Lung (tissue), 12 donors: ENCODE results near the gene ERC2. TPM values are rescaled to one million over a fixed set of nuclear protein-coding genes. Genes with fewer than 3 reads are reported as not detected.

ENCODE experiments used
- ATAC-seq: fragments of 200-7000 bp; cut with Tn5 transposase; one replicate; pipeline ENCODE4 v1.9.1; 2020; ENCODE audit warnings: moderate number of reproducible peaks; ENCODE audit not compliant: insufficient read depth, low FRiP score
- DNase-seq, 3 donors: peaks; one replicate each; pipeline ENCODE4 v3.0.0-alpha.2; 2013 to 2017
- H3K27ac ChIP-seq, 2 donors: one replicate each; pipeline ENCODE4 v1.5.1; 2013; ENCODE audit warnings: mild to moderate bottlenecking in 2 of 2, moderate library complexity in 2 of 2, control low read depth in 1 of 2, inconsistent platforms in 1 of 2, low read depth in 1 of 2, low read length in 1 of 2
- H3K27me3 ChIP-seq, 3 donors: one replicate each; pipeline ENCODE4 v1.5.1; 2013; ENCODE audit warnings: low read length in 2 of 3; ENCODE audit not compliant: control insufficient read depth in 3 of 3, insufficient read depth in 3 of 3
- H3K36me3 ChIP-seq, 4 donors: one replicate each; pipeline ENCODE4 v1.5.1; 2013; ENCODE audit warnings: low read length in 4 of 4, mild to moderate bottlenecking in 1 of 4, moderate library complexity in 1 of 4; ENCODE audit not compliant: control insufficient read depth in 4 of 4, insufficient read depth in 4 of 4
- H3K4me1 ChIP-seq, 5 donors: one replicate each; pipeline ENCODE4 v1.5.1; 2013; ENCODE audit warnings: low read length in 5 of 5, mild to moderate bottlenecking in 2 of 5, moderate library complexity in 1 of 5; ENCODE audit not compliant: control insufficient read depth in 5 of 5, insufficient read depth in 5 of 5
- H3K4me3 ChIP-seq: one replicate; pipeline ENCODE4 v1.5.1; 2013; ENCODE audit warnings: mild to moderate bottlenecking, control low read depth, moderate library complexity
- H3K9ac ChIP-seq, 2 donors: one replicate each; pipeline ENCODE4 v1.5.1; 2013; ENCODE audit warnings: low read length in 2 of 2, control low read depth in 1 of 2; ENCODE audit not compliant: insufficient read depth in 1 of 2
- H3K9me3 ChIP-seq, 4 donors: one replicate each; pipeline ENCODE4 v1.5.1; 2013; ENCODE audit warnings: low read length in 3 of 4, mild to moderate bottlenecking in 1 of 4, moderate library complexity in 1 of 4; ENCODE audit not compliant: control insufficient read depth in 4 of 4, insufficient read depth in 3 of 4
- CTCF ChIP-seq: IDR thresholded peaks from 2 replicates; pipeline ENCODE4 v1.5.1; 2012; ENCODE audit warnings: mild to moderate bottlenecking; ENCODE audit errors: control extremely low read depth, extremely low read depth
- WGBS, 2 donors: extraction: QIAGEN DNeasy Blood & Tissue Kit; methylation state at CpG; one replicate each; pipeline ENCODE4 v1.1.7; 2013; 5-methylcytosine and 5-hydroxymethylcytosine counted together
- polyA plus RNA-seq, 2 donors: library from polyadenylated mRNA; stranded (reverse); fragments of 200-250 nt; gene quantifications; one replicate each; pipeline ENCODE4 v1.2.1, GENCODE V29; 2013
- total RNA-seq, 2 donors: library from RNA; depleted of rRNA in 1 of 2; stranded (reverse); fragments of >200 nt in 1 of 2; gene quantifications; one replicate each; pipeline ENCODE4 v1.2.1, GENCODE V29; 2014 to 2021
- donor health status: control.
- donor health status: control.
- donor health status: Bipolar disorder and iron deficiency.
- donor health status: healthy.
- donor health status: DM: yes; HTN: yes; CAD: no.

The ERC2 gene
- total and polyA plus RNA-seq, 4 donors: 0.20 to 3.5 (median 0.97) TPM

- Histone ChIP-seq H3K9me3 (peaks cover 0 to 2% (median 0%) of the 10 kb centered on the region in 4 donors), H3K27me3 (no peaks in the 10 kb centered on the region), H3K36me3 (no peaks in the 10 kb centered on the region), H3K4me1 (peaks cover 0 to 12% (median 0%) of the 10 kb centered on the region in 5 donors), H3K9ac (no peak overlapping the region), H3K4me3 (no peak overlapping the region), H3K27ac (no peak overlapping the region)
- ATAC-seq: no peak
- 73 to 79% methylated on average over 6 of the region's 6 CpGs for WGBS, 2 donors
- no peak for TF ChIP-seq CTCF
- DNase-seq: no peak
Measured at GRCh38 chr3:55649554-55649953, 818.7 kb downstream of the ERC2 start.

- peaks cover 0 to 12% (median 0%) of the 10 kb centered on the region in 5 donors for H3K4me1 ChIP-seq
- H3K27ac ChIP-seq: no peak overlapping the region
- H3K9me3 ChIP-seq: peaks cover 0 to 2% (median 0%) of the 10 kb centered on the region in 4 donors
- no peak for TF ChIP-seq CTCF
- WGBS, 2 donors: 77 to 79% methylated on average over 7 of the region's 7 CpGs
- no peak for DNase-seq
- no peak for ATAC-seq
- peaks cover 0 to 2% (median 0%) of the 10 kb centered on the region in 3 donors for H3K27me3 ChIP-seq
- no peak overlapping the region for H3K9ac ChIP-seq
- H3K36me3 ChIP-seq: no peaks in the 10 kb centered on the region
- no peak overlapping the region for H3K4me3 ChIP-seq
Measured at GRCh38 chr3:55648591-55649318, 819.5 kb downstream of the ERC2 start.

GRCh38 chr3:55647670-55648069 lies 820.6 kb downstream of the ERC2 start:
- Histone ChIP-seq H3K27ac (no peak overlapping the region), H3K9ac (no peak overlapping the region), H3K9me3 (peaks cover 0 to 2% (median 0%) of the 10 kb centered on the region in 4 donors), H3K36me3 (no peaks in the 10 kb centered on the region), H3K27me3 (peaks cover 0 to 2% (median 0%) of the 10 kb centered on the region in 3 donors), H3K4me1 (peaks cover 0 to 12% (median 0%) of the 10 kb centered on the region in 5 donors), H3K4me3 (no peak overlapping the region)
- ATAC-seq: no peak
- no peak for TF ChIP-seq CTCF
- WGBS, 2 donors: 79 to 91% methylated on average over 10 of the region's 10 CpGs
- DNase-seq: peak in 2 of 3 donors; percentile 23 to 42
